Vagina (tissue), 2 donors: ENCODE measurements around the gene GPX6. TPM values are rescaled to one million over a fixed set of nuclear protein-coding genes. Genes with fewer than 3 reads are reported as not detected.

Experiments used
- DNase-seq, 2 donors: peaks; one replicate each; pipeline ENCODE4 v3.0.0-alpha.2; 2017; ENCODE audit errors: extremely low spot score in 2 of 2
- H3K27ac ChIP-seq: fragments of 200-600 bp; sonication (generic); one replicate; pipeline ENCODE4 v1.5.1; 2019
- H3K27me3 ChIP-seq: fragments of 200-600 bp; sonication (generic); one replicate; pipeline ENCODE4 v1.5.1; 2019
- H3K36me3 ChIP-seq, 2 donors: fragments of 200-600 bp; sonication (generic); one replicate each; pipeline ENCODE4 v1.5.1; 2017 to 2019
- H3K4me1 ChIP-seq: fragments of 200-600 bp; sonication (generic); one replicate; pipeline ENCODE4 v1.5.1; 2019
- H3K4me3 ChIP-seq, 2 donors: fragments of 200-600 bp; sonication (generic); 1 replicate in 1 of 2; 2 replicates in 1 of 2; pipeline ENCODE4 v1.5.1; 2016 to 2019
- H3K9me3 ChIP-seq: fragments of 200-600 bp; sonication (generic); one replicate; pipeline ENCODE4 v1.5.1; 2019
- POLR2A ChIP-seq, 2 donors: fragments of 450-650 bp; IDR thresholded peaks; one replicate each; pipeline ENCODE4 v1.6.1; 2017; ENCODE audit warnings: antibody characterized with exemption in 2 of 2, mild to moderate bottlenecking in 2 of 2, moderate library complexity in 2 of 2
- POLR2AphosphoS5 ChIP-seq, 2 donors: sonication (generic); formaldehyde crosslinking; IDR thresholded peaks; one replicate each; pipeline ENCODE4 v1.9.0; 2017; ENCODE audit warnings: antibody characterized with exemption in 2 of 2, mild to moderate bottlenecking in 2 of 2, low read depth in 1 of 2; ENCODE audit not compliant: insufficient read depth in 1 of 2
- intact Hi-C: fragments of 100-400 bp; cut with DNase I; formaldehyde crosslinking; loops from one replicate; pipeline ENCODE4 v1.15.1; 2023
- total RNA-seq: library from RNA; depleted of rRNA; stranded (reverse); fragments of >200 nt; gene quantifications from one replicate; pipeline ENCODE4 v1.2.3, GENCODE V29; 2016
- TF ChIP-seq, protein P1 (sequence below), 3 experiments: fragments of 450-650 bp in 2 of 3; fragments of 200-600 bp in 1 of 3; sonication (generic) in 1 of 3; IDR thresholded peaks; one replicate each; pipeline ENCODE4 v1.5.1; 2017 to 2019; ENCODE audit warnings: antibody characterized with exemption in 3 of 3, mild to moderate bottlenecking in 2 of 3, moderate library complexity in 2 of 3

GPX6 gene
- total RNA-seq, 1 donor from 2014 or later, result not detected

DNA sequence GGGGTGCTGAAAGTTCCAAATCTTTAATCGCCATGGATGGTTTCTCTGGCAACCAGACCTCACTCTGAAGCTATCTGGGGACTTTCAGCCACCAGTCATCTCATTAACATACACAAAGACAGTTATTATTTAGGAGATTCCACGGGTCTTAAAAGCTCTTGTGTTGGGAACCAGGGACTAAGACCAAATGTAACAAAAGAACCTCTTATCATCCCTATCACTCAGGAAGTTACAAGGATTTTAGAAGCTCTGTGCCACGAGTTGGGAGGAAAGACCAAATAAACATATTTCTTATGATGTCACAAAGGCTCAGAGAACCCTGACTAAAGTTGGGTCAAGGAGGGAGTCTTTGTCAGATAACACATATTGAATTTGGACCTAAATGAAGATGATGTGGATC is 17.7 kb downstream of the GPX6 start:
- Histone ChIP-seq H3K9me3 (no peaks in the 10 kb centered on the region), H3K4me1 (no peaks in the 10 kb centered on the region), H3K27me3 (no peaks in the 10 kb centered on the region), H3K36me3 (no peaks in the 10 kb centered on the region), H3K27ac (no peak overlapping the region), H3K4me3 (no peak overlapping the region)
- TF ChIP-seq POLR2A (IDR thresholded peaks at IDR 0.05), result no peak
- TF ChIP-seq POLR2AphosphoS5 (IDR thresholded peaks at IDR 0.05; ENCODE audit: insufficient read depth in 1 of 2, low read depth in 1 of 2), result no peak
- TF ChIP-seq, protein P1, sequence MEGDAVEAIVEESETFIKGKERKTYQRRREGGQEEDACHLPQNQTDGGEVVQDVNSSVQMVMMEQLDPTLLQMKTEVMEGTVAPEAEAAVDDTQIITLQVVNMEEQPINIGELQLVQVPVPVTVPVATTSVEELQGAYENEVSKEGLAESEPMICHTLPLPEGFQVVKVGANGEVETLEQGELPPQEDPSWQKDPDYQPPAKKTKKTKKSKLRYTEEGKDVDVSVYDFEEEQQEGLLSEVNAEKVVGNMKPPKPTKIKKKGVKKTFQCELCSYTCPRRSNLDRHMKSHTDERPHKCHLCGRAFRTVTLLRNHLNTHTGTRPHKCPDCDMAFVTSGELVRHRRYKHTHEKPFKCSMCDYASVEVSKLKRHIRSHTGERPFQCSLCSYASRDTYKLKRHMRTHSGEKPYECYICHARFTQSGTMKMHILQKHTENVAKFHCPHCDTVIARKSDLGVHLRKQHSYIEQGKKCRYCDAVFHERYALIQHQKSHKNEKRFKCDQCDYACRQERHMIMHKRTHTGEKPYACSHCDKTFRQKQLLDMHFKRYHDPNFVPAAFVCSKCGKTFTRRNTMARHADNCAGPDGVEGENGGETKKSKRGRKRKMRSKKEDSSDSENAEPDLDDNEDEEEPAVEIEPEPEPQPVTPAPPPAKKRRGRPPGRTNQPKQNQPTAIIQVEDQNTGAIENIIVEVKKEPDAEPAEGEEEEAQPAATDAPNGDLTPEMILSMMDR (IDR thresholded peaks at IDR 0.05), result no peak
- no peak for DNase-seq
- intact Hi-C loops, result no loop called here

- Histone ChIP-seq H3K9me3 (no peaks in the 10 kb centered on the region), H3K36me3 (no peaks in the 10 kb centered on the region), H3K27ac (no peak overlapping the region), H3K27me3 (no peaks in the 10 kb centered on the region), H3K4me1 (no peaks in the 10 kb centered on the region), H3K4me3 (no peak overlapping the region)
- TF ChIP-seq, protein P1 (IDR thresholded peaks at IDR 0.05), result no peak
- TF ChIP-seq POLR2AphosphoS5 (IDR thresholded peaks at IDR 0.05; ENCODE audit: insufficient read depth in 1 of 2, low read depth in 1 of 2) (no peak), POLR2A (IDR thresholded peaks at IDR 0.05) (no peak)
- DNase-seq, result no peak
- intact Hi-C loops, result no loop called here
Observed at GRCh38 chr6:28497306-28497705, 18.3 kb downstream of the GPX6 start.

DNA sequence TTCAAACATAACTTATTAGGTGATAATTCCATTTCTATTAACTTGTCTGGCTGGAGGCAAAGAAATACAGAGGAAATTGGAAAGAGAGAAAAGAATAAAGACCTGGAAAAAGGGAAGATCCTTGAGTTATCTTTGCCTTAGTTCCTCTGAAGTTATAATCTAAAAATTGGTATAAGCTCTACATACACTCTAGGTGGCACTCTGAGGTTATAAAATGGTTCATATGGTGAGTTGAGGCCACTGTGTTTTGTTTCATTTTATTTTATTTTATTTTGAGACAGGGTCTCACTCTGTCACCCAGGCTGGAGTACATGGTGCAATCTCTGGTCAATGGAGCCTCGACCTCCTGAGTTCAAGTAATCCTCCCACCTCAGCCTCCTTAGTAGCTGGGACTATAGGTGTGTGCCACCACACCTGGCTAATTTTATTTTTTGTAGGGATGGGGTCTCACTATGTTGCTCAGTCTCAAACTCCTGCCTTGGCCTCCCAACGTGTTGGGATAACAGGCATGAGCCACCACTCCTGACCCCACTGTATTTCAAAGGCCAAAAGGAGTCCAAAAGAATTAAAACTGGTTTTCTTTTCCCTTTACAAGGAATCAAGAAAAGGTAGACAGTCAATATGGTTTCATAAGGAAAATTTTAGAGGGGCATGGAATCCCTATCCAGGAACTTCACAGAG is 19.4 kb downstream of the GPX6 start:
- no peaks in the 10 kb centered on the region for H3K36me3 ChIP-seq
- H3K4me3 ChIP-seq, result no peak overlapping the region
- no peaks in the 10 kb centered on the region for H3K9me3 ChIP-seq
- DNase-seq, result no peak
- H3K27me3 ChIP-seq, result no peaks in the 10 kb centered on the region
- TF ChIP-seq POLR2A (IDR thresholded peaks at IDR 0.05) (no peak), POLR2AphosphoS5 (IDR thresholded peaks at IDR 0.05; ENCODE audit: insufficient read depth in 1 of 2, low read depth in 1 of 2) (no peak)
- TF ChIP-seq, protein P1 (IDR thresholded peaks at IDR 0.05), result no peak
- H3K4me1 ChIP-seq, result no peaks in the 10 kb centered on the region
- H3K27ac ChIP-seq, result no peak overlapping the region
- intact Hi-C loops, result no loop called here

DNA sequence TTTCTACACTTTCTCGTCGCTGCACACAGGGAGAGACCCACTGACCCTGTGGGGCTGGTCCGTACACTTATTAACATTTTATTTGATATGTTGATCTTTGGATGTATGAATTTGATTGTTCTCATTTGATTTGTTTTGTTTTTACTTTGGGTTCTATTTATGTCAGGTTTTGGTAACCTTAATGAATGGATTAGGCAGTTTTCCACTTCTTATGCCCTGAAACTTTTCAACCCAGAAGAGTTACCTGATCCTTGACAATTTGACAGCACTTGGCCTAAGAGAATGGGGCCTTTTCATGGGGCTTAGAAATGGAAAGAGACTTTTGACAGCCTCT is 23.6 kb downstream of the GPX6 start:
- TF ChIP-seq POLR2A (IDR thresholded peaks at IDR 0.05) (no peak), POLR2AphosphoS5 (IDR thresholded peaks at IDR 0.05; ENCODE audit: insufficient read depth in 1 of 2, low read depth in 1 of 2) (no peak)
- TF ChIP-seq, protein P1 (IDR thresholded peaks at IDR 0.05), result no peak
- Histone ChIP-seq H3K27me3 (no peaks in the 10 kb centered on the region), H3K27ac (no peak overlapping the region)

DNA sequence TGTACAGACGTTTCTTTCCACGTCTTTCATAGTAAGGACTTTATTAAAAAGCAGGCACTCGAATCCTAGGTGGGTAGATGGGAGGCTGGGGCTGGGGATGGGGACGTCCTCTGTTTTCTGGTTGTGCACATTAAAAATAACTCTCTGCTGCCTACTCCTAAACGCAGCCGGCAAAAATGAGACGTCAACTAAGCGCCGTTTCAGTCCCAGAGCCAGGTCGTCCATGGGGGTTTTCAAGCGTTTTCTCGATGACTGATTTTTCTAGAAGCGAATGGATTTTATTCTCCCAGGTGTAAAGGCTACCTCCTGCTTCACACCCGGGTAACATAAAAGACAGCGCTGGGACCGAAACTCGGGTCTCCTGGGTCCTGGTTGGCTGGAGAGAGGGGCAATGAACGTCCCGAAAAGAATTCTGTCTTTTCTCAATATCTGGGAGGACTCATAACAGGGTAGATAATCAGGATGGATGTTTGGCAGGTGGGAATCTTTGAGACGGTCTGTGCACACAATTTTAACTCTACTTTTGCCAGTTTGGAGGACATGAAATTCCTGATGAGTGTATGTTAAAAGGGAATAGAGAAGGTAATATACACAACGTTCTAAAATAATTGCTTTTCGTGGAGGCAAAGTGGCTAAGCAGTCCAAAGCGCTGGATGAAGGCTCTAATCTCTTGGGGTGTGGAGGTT is 25.2 kb downstream of the GPX6 start:
- TF ChIP-seq POLR2AphosphoS5 (IDR thresholded peaks at IDR 0.05; ENCODE audit: insufficient read depth in 1 of 2, low read depth in 1 of 2), result no peak
- TF ChIP-seq, protein P1 (IDR thresholded peaks at IDR 0.05), result no peak
- no peak for TF ChIP-seq POLR2A (IDR thresholded peaks at IDR 0.05)
- Histone ChIP-seq H3K9me3 (no peaks in the 10 kb centered on the region), H3K27ac (peak overlapping the region; percentile 79), H3K36me3 (no peaks in the 10 kb centered on the region), H3K4me3 (peak overlapping the region; percentile 41 to 47), H3K4me1 (no peaks in the 10 kb centered on the region), H3K27me3 (no peaks in the 10 kb centered on the region)
- DNase-seq, result no peak
- intact Hi-C loops, result no loop called here

More for the DNA sequence above, 23.6 kb downstream of the GPX6 start:
- Histone ChIP-seq H3K4me3 (no peak overlapping the region), H3K9me3 (no peaks in the 10 kb centered on the region), H3K4me1 (no peaks in the 10 kb centered on the region), H3K36me3 (no peaks in the 10 kb centered on the region)
- intact Hi-C loops, result no loop called here
- DNase-seq, result no peak
